Measurements from ENCODE around the gene PAM16. TPM values are rescaled to one million over a fixed set of nuclear protein-coding genes. Genes with fewer than 3 reads are reported as not detected.

The PAM16 gene
- total and polyA plus RNA-seq, 9 of the 15 experiments (the other 6 are each of a cell fraction or from before 2014, with no cell fraction given), result 38.7 to 273 (median 79.3) TPM

- peaks cover 14% of the 10 kb centered on the region for H3K79me2 ChIP-seq (ENCODE audit: control insufficient read depth, insufficient read depth, low read length)
- peaks cover 5 to 51% of the 10 kb centered on the region in 2 experiments; a peak in 4 of 5 replicates for H3K4me1 ChIP-seq (replicated peaks in 1 of 2; ENCODE audit: control insufficient read depth in 2 of 2, insufficient read depth in 2 of 2, low read length in 2 of 2)
- H3K36me3 ChIP-seq (ENCODE audit: control insufficient read depth, insufficient read depth, low read length), result no peaks in the 10 kb centered on the region
- DNase-seq (ENCODE audit: extremely low read depth in 1 of 4, low spot score in 3 of 4) (peak; percentile 76 to 85 (median 80)), FAIRE-seq (peak; percentile 87), ATAC-seq (peak; percentile 84)
- no peaks in the 10 kb centered on the region for H3K27me3 ChIP-seq (ENCODE audit: control insufficient read depth in 2 of 2, insufficient read depth in 2 of 2, low read length in 2 of 2)
- no peaks in the 10 kb centered on the region for H3K9me1 ChIP-seq (ENCODE audit: control insufficient read depth, insufficient read depth, low read length)
- peak overlapping the region; percentile 68; the same call in 1 of the 2 replicates for H3K4me2 ChIP-seq (ENCODE audit: insufficient read depth, low read length)
- H3K27ac ChIP-seq (ENCODE audit: extremely low read depth, low read depth, low read length), result 0 out of 3 replicates have a peak overlapping the region, but pooled peaks have one; percentile 31
- no peaks in the 10 kb centered on the region; the same call in 1 of the 2 replicates for H4K20me1 ChIP-seq (replicated peaks; ENCODE audit: control insufficient read depth, insufficient read depth, low read length)
- 12% methylated on average over 29 of the region's 43 CpGs for WGBS (ENCODE audit: insufficient coverage, low coverage, missing lambda C conversion rate)
- H3K4me3 ChIP-seq, result no peak overlapping the region
- POLR2A ChIA-PET, result interaction anchor here (0.7 to 1.2 kb wide), 2 partner anchors 16 to 42 kb away, joined by 3 read pairs; no protein-coding TSS in a partner anchor
- in situ Hi-C loops (cut with MboI), result no loop called here
- no peaks in the 10 kb centered on the region for H3K9me3 ChIP-seq (replicated peaks; ENCODE audit: control insufficient read depth, insufficient read depth, low read depth, low read length)
- peak overlapping the region in 1 of 2 experiments; percentile 76; a peak in 2 of 4 replicates for H3K9ac ChIP-seq (ENCODE audit: insufficient read depth in 1 of 2, low read depth in 2 of 2, low read length in 2 of 2)
- intact Hi-C loops (cut with micrococcal nuclease), result no loop called here
- no TSS peak for BruUV-seq (replicated peaks)
- peak overlapping the region; percentile 87 for H2AFZ ChIP-seq (ENCODE audit: low read depth, low read length)
- CTCF ChIA-PET (ENCODE audit: low intra/inter-chr PET ratio), result no interaction called here
- 0 out of 2 replicates have a peak, but pooled peaks have one; percentile 13 for TF ChIP-seq ZNF431 (CRISPR knock-in tag; IDR thresholded peaks at IDR 0.05)
- peak; percentile 45 for TF ChIP-seq VEZF1 (CRISPR knock-in tag; IDR thresholded peaks at IDR 0.05)
- no peak for TF ChIP-seq ZNF146 (CRISPR knock-in tag; IDR thresholded peaks at IDR 0.05; ENCODE audit: unreplicated experiment)
- TF ChIP-seq FUS (optimal IDR thresholded peaks at IDR 0.05; ENCODE audit: low read depth, low read length), result no peak
- TF ChIP-seq MAZ (CRISPR knock-in tag; conservative IDR thresholded peaks at IDR 0.05 in 1 of 2, IDR thresholded peaks at IDR 0.05 in 1 of 2), result peak; percentile 47 to 66; a peak in 1 of 4 replicates
- peak; percentile 51; the same call in 1 of the 2 replicates for TF ChIP-seq RBFOX2 (IDR thresholded peaks at IDR 0.05; ENCODE audit: low read depth, low read length)
- no peak for TF ChIP-seq ZNF766 (CRISPR knock-in tag; conservative IDR thresholded peaks at IDR 0.05)
- 0 out of 2 replicates have a peak, but pooled peaks have one; percentile 12 for TF ChIP-seq HBP1 (CRISPR knock-in tag; IDR thresholded peaks at IDR 0.05)
- 0 out of 2 replicates have a peak, but pooled peaks have one; percentile 1 for TF ChIP-seq EGR1 (conservative IDR thresholded peaks at IDR 0.05)
- peak; percentile 35 to 48 for TF ChIP-seq RAD21 (CRISPR knock-in tag; conservative IDR thresholded peaks at IDR 0.05 in 1 of 2, IDR thresholded peaks at IDR 0.05 in 1 of 2)
- TF ChIP-seq PHF8 (IDR thresholded peaks at IDR 0.05; ENCODE audit: borderline replicate concordance, low read length), result no peak
- peak; percentile 42; the same call in 1 of the 2 replicates for TF ChIP-seq MTA1 (IDR thresholded peaks at IDR 0.05; ENCODE audit: borderline replicate concordance)
- TF ChIP-seq ZEB2 (IDR thresholded peaks at IDR 0.05), result peak; percentile 62; the same call in 1 of the 2 replicates
- peak; percentile 38; the same call in 1 of the 2 replicates for TF ChIP-seq ZNF143 (CRISPR knock-in tag; IDR thresholded peaks at IDR 0.05)
- peak; percentile 61; the same call in 1 of the 2 replicates for TF ChIP-seq ETV1 (tag; conservative IDR thresholded peaks at IDR 0.05; ENCODE audit: low read depth)
- peak; percentile 70; the same call in 1 of the 2 replicates for TF ChIP-seq THRAP3 (IDR thresholded peaks at IDR 0.05; ENCODE audit: borderline replicate concordance)
- peak in 1 of 2 experiments; percentile 72; a peak in 2 of 4 replicates for TF ChIP-seq KDM1A (IDR thresholded peaks at IDR 0.05)
- TF ChIP-seq SLC30A9 (CRISPR knock-in tag; IDR thresholded peaks at IDR 0.05), result no peak
Measured at GRCh38 chr16:4313563-4314531, 37.3 kb downstream of the PAM16 start.

All from K562 (cell line).